CD8-positive, alpha-beta memory T cell (primary cell): ENCODE measurements around the gene SLC46A1. TPM values are rescaled to one million over a fixed set of nuclear protein-coding genes. Genes with fewer than 3 reads are reported as not detected.

Source experiments
- CTCF ChIA-PET: fragments of 350-600 bp; sonication (Branson Sonifier 250); formaldehyde crosslinking; loops from one replicate; lab custom pipeline; 2021; ENCODE audit warnings: antibody characterized with exemption; lab: Charles Lee
- POLR2A ChIA-PET: fragments of 350-600 bp; sonication (Branson Sonifier 250); formaldehyde crosslinking; loops from one replicate; lab custom pipeline; 2021; ENCODE audit warnings: antibody characterized with exemption; lab: Charles Lee
- DNase-seq, 5 donors: peaks; one replicate each; pipeline versions ENCODE4 v3.0.0 to v3.0.0-alpha.2; 2020 to 2022; ENCODE audit warnings: mixed read lengths in 1 of 5
- H3K27ac ChIP-seq: one replicate; pipeline ENCODE4 v1.7.0; 2013; ENCODE audit warnings: low read depth, mild to moderate bottlenecking, low read length, moderate library complexity
- H3K27me3 ChIP-seq: 2 replicates; pipeline ENCODE4 v1.7.0; 2013; ENCODE audit warnings: low read length, mild to moderate bottlenecking; ENCODE audit not compliant: insufficient read depth, poor library complexity, severe bottlenecking
- H3K36me3 ChIP-seq: 2 replicates; pipeline ENCODE4 v1.7.0; 2013; ENCODE audit warnings: mild to moderate bottlenecking, low read length, moderate library complexity; ENCODE audit not compliant: insufficient read depth
- H3K4me1 ChIP-seq: 2 replicates; pipeline ENCODE4 v1.7.0; 2013; ENCODE audit warnings: mild to moderate bottlenecking, low read length, moderate library complexity; ENCODE audit not compliant: insufficient read depth
- H3K4me3 ChIP-seq: 2 replicates; pipeline ENCODE4 v1.7.0; 2013; ENCODE audit warnings: mild to moderate bottlenecking, low read length
- H3K9me3 ChIP-seq: 2 replicates; pipeline ENCODE4 v1.7.0; 2013; ENCODE audit warnings: mild to moderate bottlenecking, low read length
- H3K27ac Mint-ChIP-seq, 8 donors: one replicate each; pipeline ENCODE4 v1.8.0; 2020 to 2021; ENCODE audit warnings: mixed read lengths in 8 of 8, mild to moderate bottlenecking in 6 of 8, inconsistent platforms in 3 of 8, moderate library complexity in 3 of 8
- H3K27me3 Mint-ChIP-seq, 2 donors: one replicate each; pipeline ENCODE4 v1.8.0; 2020 to 2021; ENCODE audit warnings: mixed read lengths in 2 of 2, mild to moderate bottlenecking in 1 of 2, moderate library complexity in 1 of 2
- H3K36me3 Mint-ChIP-seq, 3 donors: one replicate each; pipeline ENCODE4 v1.8.0; 2020 to 2021; ENCODE audit warnings: mixed read lengths in 3 of 3, inconsistent platforms in 1 of 3, mild to moderate bottlenecking in 1 of 3
- H3K4me1 Mint-ChIP-seq, 3 donors: one replicate each; pipeline ENCODE4 v1.8.0; 2020 to 2021; ENCODE audit warnings: mixed read lengths in 3 of 3, inconsistent platforms in 1 of 3, mild to moderate bottlenecking in 1 of 3
- H3K4me3 Mint-ChIP-seq, 7 donors: one replicate each; pipeline ENCODE4 v1.8.0; 2020 to 2021; ENCODE audit warnings: mixed read lengths in 7 of 7, mild to moderate bottlenecking in 6 of 7, moderate library complexity in 4 of 7, inconsistent platforms in 2 of 7
- H3K9me3 Mint-ChIP-seq, 5 donors: one replicate each; pipeline ENCODE4 v1.8.0; 2020 to 2022; ENCODE audit warnings: mixed read lengths in 5 of 5, mild to moderate bottlenecking in 3 of 5, moderate library complexity in 2 of 5, inconsistent platforms in 1 of 5
- polyA plus RNA-seq: library from polyadenylated mRNA; unstranded; fragments of 300-500 nt; fragmentation: Illumina TruSeq; gene quantifications from one replicate; pipeline ENCODE4 v1.2.3, GENCODE V29; 2021
- total RNA-seq, 2 experiments: library from RNA; stranded (reverse); gene quantifications; one replicate each; pipeline ENCODE4 v1.2.3, GENCODE V29; 2021

Gene SLC46A1
- total and polyA plus RNA-seq, 3 experiments from 2014 or later, result 5.6 to 6.3 (median 6.0) TPM

DNA sequence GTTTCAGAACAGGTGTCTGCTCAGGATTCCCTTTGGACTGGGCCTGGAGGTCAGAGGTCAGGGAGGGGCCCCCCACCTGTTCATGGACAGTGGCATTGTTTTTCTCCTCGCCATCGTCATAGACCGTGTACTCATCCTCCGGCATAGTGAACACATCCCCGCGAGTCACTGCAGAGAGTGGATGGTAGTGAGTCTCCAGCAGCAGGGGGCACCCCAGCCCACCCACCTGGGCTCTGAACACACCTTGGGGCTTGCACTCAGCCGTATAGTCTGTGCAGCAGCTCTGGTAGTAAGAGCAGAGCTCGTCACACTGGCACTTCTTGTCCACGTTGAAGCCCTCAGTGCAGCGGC, 36.4 kb downstream of the SLC46A1 start:
- H3K9me3 Mint-ChIP-seq, result no peaks in the 10 kb centered on the region
- Histone ChIP-seq H3K4me3 (no peak overlapping the region), H3K27me3 (no peaks in the 10 kb centered on the region), H3K27ac (no peak overlapping the region), H3K4me1 (peaks cover 22% of the 10 kb centered on the region), H3K36me3 (no peaks in the 10 kb centered on the region), H3K9me3 (no peaks in the 10 kb centered on the region)
- H3K4me3 Mint-ChIP-seq, result peak overlapping the region in 3 of 7 donors; percentile 91 to 97 (median 93)
- H3K27me3 Mint-ChIP-seq, result no peaks in the 10 kb centered on the region
- ChIA-PET CTCF (interaction anchor here (1.2 to 1.3 kb wide), 2 partner anchors 12 to 47 kb away, joined by 3 to 5 read pairs; partner anchors contain the start of gene POLDIP2), POLR2A (interaction anchor here (2.2 kb wide), 1 partner anchor 12 kb away, joined by 8 read pairs; the partner anchor contains the start of gene POLDIP2)
- DNase-seq, result no peak
- H3K27ac Mint-ChIP-seq, result peak overlapping the region in 4 of 8 donors; percentile 3 to 99 (median 47)
- H3K36me3 Mint-ChIP-seq, result peaks cover 0 to 6% (median 0%) of the 10 kb centered on the region in 3 donors
- H3K4me1 Mint-ChIP-seq, result peaks cover 8 to 22% (median 18%) of the 10 kb centered on the region in 3 donors

DNA sequence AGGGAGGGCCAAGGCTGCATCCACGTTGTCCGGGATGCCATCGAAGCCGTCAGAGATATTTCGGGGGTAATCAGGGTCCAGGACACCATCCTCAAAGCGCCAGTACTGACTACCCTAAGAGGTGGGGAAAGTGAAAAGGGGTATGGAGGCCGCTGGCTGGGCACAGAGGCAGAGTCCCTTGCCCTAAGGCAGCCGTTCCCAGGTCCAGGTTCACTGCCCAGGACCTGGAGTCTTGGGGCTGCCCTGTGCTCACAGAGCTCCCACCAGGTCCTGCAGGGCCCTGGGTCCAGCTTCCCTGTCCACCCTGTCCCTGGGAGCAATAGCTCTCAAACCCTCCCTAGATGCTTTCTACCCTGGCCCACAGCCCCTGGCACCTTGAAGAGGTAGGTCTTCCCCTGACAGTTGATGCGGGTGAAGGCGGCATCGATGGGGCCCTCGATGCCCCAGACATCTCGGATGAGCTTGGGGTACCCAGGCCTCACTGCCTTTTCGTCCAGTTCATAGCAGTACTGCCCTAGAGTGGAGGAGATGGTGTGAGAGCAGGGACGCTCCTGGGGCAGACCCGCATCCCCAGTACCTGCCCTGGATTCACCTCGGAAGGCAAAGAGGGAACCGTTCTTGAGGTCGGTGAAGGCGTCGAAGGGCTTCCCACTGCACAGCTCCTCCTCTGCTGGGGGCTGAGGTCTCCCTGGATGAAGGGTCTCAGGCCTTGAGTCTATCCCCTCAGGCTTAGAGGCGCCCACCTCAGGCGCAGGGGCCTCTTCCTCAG, 36.9 kb downstream of the SLC46A1 start:
- H3K27me3 ChIP-seq, result no peaks in the 10 kb centered on the region
- Mint-ChIP-seq H3K27ac (peak overlapping the region in 4 of 8 donors; percentile 28 to 82 (median 62)), H3K27me3 (no peaks in the 10 kb centered on the region), H3K36me3 (peaks cover 0 to 10% (median 0%) of the 10 kb centered on the region in 3 donors), H3K4me3 (peak overlapping the region in 1 of 7 donors; percentile 23), H3K4me1 (peaks cover 8 to 22% (median 18%) of the 10 kb centered on the region in 3 donors), H3K9me3 (no peaks in the 10 kb centered on the region)
- no peak overlapping the region for H3K27ac ChIP-seq
- ChIA-PET CTCF (interaction anchor here (1.0 kb wide), 1 partner anchor 47 kb away, joined by 3 read pairs; no protein-coding TSS in a partner anchor), POLR2A (interaction anchor here (3.1 kb wide), 1 partner anchor 12 kb away, joined by 10 read pairs; the partner anchor contains the start of gene POLDIP2)
- DNase-seq, result no peak
- no peak overlapping the region for H3K4me3 ChIP-seq
- peaks cover 22% of the 10 kb centered on the region for H3K4me1 ChIP-seq
- no peaks in the 10 kb centered on the region for H3K36me3 ChIP-seq
- no peaks in the 10 kb centered on the region for H3K9me3 ChIP-seq

DNA sequence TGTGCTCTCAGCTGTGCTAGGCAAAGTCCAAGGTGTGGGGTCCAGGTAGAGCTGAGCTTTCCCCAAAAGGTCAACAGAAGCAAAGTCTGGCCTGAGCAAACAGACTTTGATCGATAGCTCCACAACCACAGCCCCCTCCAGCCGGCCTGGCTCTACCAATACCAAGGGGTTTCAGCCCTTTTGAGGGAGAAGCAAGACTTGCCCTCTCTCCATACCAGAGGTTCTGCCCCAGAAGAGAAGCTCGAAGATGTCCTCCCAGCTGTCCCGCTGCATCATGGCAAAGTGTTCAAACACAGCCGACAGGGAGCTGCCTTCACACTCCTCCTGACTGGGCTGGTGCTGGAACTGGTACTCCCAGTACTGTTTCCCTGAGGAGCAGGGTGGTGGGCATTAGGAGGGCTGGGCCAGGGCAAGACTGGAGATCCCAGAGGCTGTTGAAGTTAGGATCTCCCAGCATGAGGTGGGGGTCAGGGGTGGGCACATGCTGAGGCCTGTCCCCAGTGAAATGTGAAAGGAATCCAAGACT, 37.6 kb downstream of the SLC46A1 start:
- Mint-ChIP-seq H3K9me3 (no peaks in the 10 kb centered on the region), H3K4me3 (no peak overlapping the region), H3K36me3 (peaks cover 0 to 17% (median 0%) of the 10 kb centered on the region in 3 donors), H3K27me3 (no peaks in the 10 kb centered on the region), H3K4me1 (peaks cover 8 to 18% (median 14%) of the 10 kb centered on the region in 3 donors), H3K27ac (peak overlapping the region in 4 of 8 donors; percentile 61 to 82 (median 71))
- Histone ChIP-seq H3K27me3 (no peaks in the 10 kb centered on the region), H3K9me3 (no peaks in the 10 kb centered on the region), H3K27ac (no peak overlapping the region), H3K4me1 (peaks cover 18% of the 10 kb centered on the region), H3K36me3 (no peaks in the 10 kb centered on the region), H3K4me3 (no peak overlapping the region)
- ChIA-PET CTCF (interaction anchor here (1.0 kb wide), 1 partner anchor 48 kb away, joined by 3 read pairs; no protein-coding TSS in a partner anchor), POLR2A (interaction anchor here (3.1 kb wide), 1 partner anchor 11 kb away, joined by 10 read pairs; the partner anchor contains the start of gene POLDIP2)
- no peak for DNase-seq

DNA sequence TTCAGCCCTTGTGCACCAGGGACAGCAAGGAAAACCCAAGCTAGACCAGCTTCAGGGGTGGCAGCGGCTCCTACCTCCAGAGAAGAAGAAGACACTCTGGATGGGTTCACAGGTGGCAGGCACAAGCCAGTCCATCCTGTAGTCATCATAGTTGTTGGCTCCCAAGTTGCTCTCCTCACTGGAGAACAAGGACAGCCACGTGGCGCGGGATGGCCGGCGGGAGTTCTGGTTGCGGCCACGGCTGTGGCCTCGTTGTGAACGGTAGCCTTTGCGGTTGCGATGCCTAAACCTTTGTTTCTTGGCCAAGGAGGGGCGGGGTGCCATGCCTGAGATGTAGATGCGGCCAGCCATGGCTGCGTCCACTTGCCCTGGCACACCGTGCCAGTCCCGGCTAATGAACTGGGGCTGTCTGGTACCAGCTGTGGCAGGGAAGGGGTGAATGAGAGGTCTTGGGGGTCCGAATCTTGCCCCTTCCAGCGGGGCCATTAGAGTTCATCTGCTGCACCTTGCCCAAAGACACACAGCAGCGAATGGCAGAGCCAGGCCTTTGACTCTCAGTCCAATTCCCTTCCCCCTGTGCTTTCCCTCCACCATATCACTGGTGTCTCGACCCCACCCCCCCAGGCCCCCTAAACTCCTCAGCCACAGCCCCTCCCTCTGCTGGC, 38.2 kb downstream of the SLC46A1 start:
- no peak for DNase-seq
- ChIA-PET CTCF (interaction anchor here (1.0 kb wide), 2 partner anchors 36 to 49 kb away, joined by 3 read pairs; no protein-coding TSS in a partner anchor), POLR2A (interaction anchor here (3.1 kb wide), 1 partner anchor 10 kb away, joined by 10 read pairs; the partner anchor contains the start of gene POLDIP2)
- H3K9me3 ChIP-seq, result no peaks in the 10 kb centered on the region
- peak overlapping the region in 2 of 8 donors; percentile 72 to 77 for H3K27ac Mint-ChIP-seq
- peaks cover 6 to 12% (median 9%) of the 10 kb centered on the region in 3 donors for H3K4me1 Mint-ChIP-seq
- peaks cover 12% of the 10 kb centered on the region for H3K4me1 ChIP-seq
- peaks cover 0 to 23% (median 0%) of the 10 kb centered on the region in 3 donors for H3K36me3 Mint-ChIP-seq
- no peaks in the 10 kb centered on the region for H3K9me3 Mint-ChIP-seq
- no peaks in the 10 kb centered on the region for H3K27me3 Mint-ChIP-seq
- H3K4me3 ChIP-seq, result no peak overlapping the region
- H3K27ac ChIP-seq, result no peak overlapping the region
- no peak overlapping the region for H3K4me3 Mint-ChIP-seq
- no peaks in the 10 kb centered on the region for H3K36me3 ChIP-seq
- H3K27me3 ChIP-seq, result no peaks in the 10 kb centered on the region

DNA sequence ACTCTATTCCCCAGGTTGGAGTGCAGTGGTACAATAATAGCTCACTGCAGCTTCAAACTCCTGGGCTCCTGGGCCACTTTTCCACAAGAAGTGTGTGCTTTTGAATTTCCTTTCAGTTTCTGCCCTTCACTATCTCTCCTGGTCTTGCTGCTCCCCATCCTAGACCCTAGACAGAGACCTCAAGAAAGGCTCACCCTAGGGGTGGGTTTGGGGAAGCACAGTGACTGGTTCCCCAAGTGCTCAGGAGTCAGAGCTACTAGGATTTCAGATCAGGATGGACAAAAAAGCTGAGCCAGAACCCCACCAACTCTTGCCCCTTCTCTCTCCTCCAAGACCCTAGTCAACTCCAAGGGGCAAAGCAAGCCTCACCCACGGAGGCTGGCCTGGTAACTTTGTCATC, 39.4 kb downstream of the SLC46A1 start:
- no peak for DNase-seq
- Histone ChIP-seq H3K27ac (no peak overlapping the region), H3K9me3 (no peaks in the 10 kb centered on the region), H3K27me3 (no peaks in the 10 kb centered on the region), H3K4me3 (no peak overlapping the region), H3K36me3 (peaks cover 7% of the 10 kb centered on the region), H3K4me1 (peaks cover 7% of the 10 kb centered on the region)
- Mint-ChIP-seq H3K4me3 (peak overlapping the region in 1 of 7 donors; percentile 74), H3K27ac (peak overlapping the region in 2 of 8 donors; percentile 38 to 40), H3K36me3 (peaks cover 0 to 34% (median 0%) of the 10 kb centered on the region in 3 donors), H3K9me3 (no peaks in the 10 kb centered on the region), H3K4me1 (peaks cover 3 to 6% (median 5%) of the 10 kb centered on the region in 3 donors), H3K27me3 (no peaks in the 10 kb centered on the region)
- ChIA-PET POLR2A (interaction anchor here (0.7 to 3.1 kb wide), 2 partner anchors 9 to 18 kb away, joined by 3 to 10 read pairs; partner anchors contain the start of gene POLDIP2), CTCF (no interaction called here)

DNA sequence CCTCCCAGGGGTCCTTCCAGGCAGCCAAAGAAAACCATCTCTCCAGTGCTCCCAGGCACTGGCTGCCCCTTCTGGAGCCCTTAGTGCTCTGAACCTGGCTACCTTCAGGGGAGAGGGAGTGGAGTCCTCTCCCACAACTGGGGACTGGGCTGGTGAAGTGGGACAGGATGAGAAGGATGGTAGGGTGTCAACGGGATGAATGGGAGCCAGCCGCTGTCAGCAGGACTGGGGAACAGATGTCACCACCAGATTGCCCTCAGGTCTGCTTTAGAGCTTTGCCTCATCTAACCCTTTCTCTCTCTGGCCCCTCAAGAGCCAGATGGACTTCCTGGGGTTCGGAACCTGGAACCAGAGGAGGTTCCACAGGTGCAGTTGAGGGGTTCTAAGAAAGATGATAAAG, 40.5 kb downstream of the SLC46A1 start:
- no peak overlapping the region for H3K27ac ChIP-seq
- H3K27ac Mint-ChIP-seq, result no peak overlapping the region
- no peak for DNase-seq
- peaks cover 0 to 43% (median 3%) of the 10 kb centered on the region in 3 donors for H3K36me3 Mint-ChIP-seq
- peaks cover 18% of the 10 kb centered on the region for H3K36me3 ChIP-seq
- no peaks in the 10 kb centered on the region for H3K4me1 Mint-ChIP-seq
- H3K9me3 ChIP-seq, result no peaks in the 10 kb centered on the region
- ChIA-PET CTCF (interaction anchor here (1.1 kb wide), 1 partner anchor 8 kb away, joined by 4 read pairs; no protein-coding TSS in a partner anchor), POLR2A (no interaction called here)
- H3K9me3 Mint-ChIP-seq, result no peaks in the 10 kb centered on the region
- H3K27me3 Mint-ChIP-seq, result no peaks in the 10 kb centered on the region
- no peak overlapping the region for H3K4me3 ChIP-seq
- H3K27me3 ChIP-seq, result no peaks in the 10 kb centered on the region
- peaks cover 1% of the 10 kb centered on the region for H3K4me1 ChIP-seq
- peak overlapping the region in 1 of 7 donors; percentile 40 for H3K4me3 Mint-ChIP-seq

DNA sequence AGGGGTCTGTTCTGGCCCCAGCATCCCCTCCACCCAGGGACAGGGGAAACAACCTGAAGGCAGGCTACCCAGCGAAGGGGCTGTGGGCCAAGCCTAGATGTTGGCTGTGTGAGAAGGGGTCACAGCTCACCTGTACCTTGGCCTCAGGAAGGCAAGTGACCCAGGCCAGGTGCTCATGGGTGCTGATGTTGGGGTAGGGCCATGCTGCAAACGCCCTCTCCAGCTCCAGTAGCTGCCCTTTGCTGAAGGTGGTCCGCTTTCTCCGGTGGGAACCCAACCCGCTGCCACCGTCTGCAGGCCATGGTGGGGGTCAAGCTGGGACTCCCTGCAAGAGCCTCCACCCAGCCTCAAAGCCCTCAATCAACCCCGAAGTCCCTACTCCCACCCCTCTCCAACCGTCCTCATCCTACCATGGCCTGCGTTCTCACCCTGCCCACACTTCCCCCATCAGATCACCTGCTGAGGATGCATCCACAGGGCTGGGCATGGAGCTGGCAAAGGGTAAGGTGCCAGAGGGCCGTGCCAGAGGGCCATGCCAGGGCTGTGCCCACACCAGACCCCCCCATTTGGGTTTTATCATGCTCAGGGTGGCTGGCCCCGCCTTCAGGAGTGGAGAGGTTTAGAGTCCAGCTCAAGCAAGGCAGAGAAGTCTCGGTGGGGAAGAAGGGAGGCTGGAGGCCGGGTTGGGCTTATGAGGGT, 41.2 kb downstream of the SLC46A1 start, which contains the start of gene SEBOX:
TSS of gene SEBOX (minus strand) at position 535 of the 699 bp plus-strand sequence. CDS start at position 487, 48 bp downstream.
- Histone ChIP-seq H3K36me3 (peaks cover 24% of the 10 kb centered on the region), H3K9me3 (no peaks in the 10 kb centered on the region), H3K27me3 (no peaks in the 10 kb centered on the region), H3K4me3 (no peak within 1 kb of the TSS), H3K27ac (no peak within 1 kb of the TSS), H3K4me1 (no peaks in the 10 kb centered on the region)
- Mint-ChIP-seq H3K4me3 (peak within 1 kb of the TSS in 1 of 7 donors; percentile 40), H3K9me3 (no peaks in the 10 kb centered on the region), H3K27ac (peak within 1 kb of the TSS in 1 of 8 donors; percentile 82), H3K4me1 (no peaks in the 10 kb centered on the region), H3K36me3 (peaks cover 0 to 48% (median 3%) of the 10 kb centered on the region in 3 donors), H3K27me3 (no peaks in the 10 kb centered on the region)
- no peak for DNase-seq
- ChIA-PET CTCF (interaction anchor here (1.1 kb wide), 1 partner anchor 9 kb away, joined by 4 read pairs; no protein-coding TSS in a partner anchor), POLR2A (no interaction called here)
